GM13977 (cell line): ENCODE data around the gene ARMC2.
"Not testable (repeated sequence)": the region's sequence is repeated elsewhere in the genome, so short reads cannot be mapped to it uniquely, and the experiment has no call there.

ENCODE experiments used
- DNase-seq: peaks from one replicate; pipeline ENCODE4 v3.0.0; 2012; ENCODE audit warnings: low spot score
- in situ Hi-C: fragments of 300-500 bp; cut with MboI; formaldehyde crosslinking; loops from one replicate; pipeline ENCODE4 v1.12.0; 2022; ENCODE audit warnings: low sequenced_read_pairs, low pct_unique_long_range_greater_than_20kb, mixed read lengths, inconsistent platforms; ENCODE audit not compliant: unreplicated experiment
- TF ChIP-seq, protein P1 (sequence below): IDR thresholded peaks from 2 replicates; pipeline ENCODE4 v1.5.1; 2012; ENCODE audit warnings: mild to moderate bottlenecking, control low read depth; ENCODE audit not compliant: insufficient read depth; ENCODE audit errors: extremely low read depth, missing control alignments

The ARMC2 gene

GRCh38 chr6:108809211-108809610, 39.0 kb upstream of the ARMC2 start:
- TF ChIP-seq, protein P1, sequence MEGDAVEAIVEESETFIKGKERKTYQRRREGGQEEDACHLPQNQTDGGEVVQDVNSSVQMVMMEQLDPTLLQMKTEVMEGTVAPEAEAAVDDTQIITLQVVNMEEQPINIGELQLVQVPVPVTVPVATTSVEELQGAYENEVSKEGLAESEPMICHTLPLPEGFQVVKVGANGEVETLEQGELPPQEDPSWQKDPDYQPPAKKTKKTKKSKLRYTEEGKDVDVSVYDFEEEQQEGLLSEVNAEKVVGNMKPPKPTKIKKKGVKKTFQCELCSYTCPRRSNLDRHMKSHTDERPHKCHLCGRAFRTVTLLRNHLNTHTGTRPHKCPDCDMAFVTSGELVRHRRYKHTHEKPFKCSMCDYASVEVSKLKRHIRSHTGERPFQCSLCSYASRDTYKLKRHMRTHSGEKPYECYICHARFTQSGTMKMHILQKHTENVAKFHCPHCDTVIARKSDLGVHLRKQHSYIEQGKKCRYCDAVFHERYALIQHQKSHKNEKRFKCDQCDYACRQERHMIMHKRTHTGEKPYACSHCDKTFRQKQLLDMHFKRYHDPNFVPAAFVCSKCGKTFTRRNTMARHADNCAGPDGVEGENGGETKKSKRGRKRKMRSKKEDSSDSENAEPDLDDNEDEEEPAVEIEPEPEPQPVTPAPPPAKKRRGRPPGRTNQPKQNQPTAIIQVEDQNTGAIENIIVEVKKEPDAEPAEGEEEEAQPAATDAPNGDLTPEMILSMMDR = no peak
- DNase-seq = no peak

GRCh38 chr6:108810057-108810643, 38.1 kb upstream of the ARMC2 start:
- no peak for DNase-seq
- TF ChIP-seq, protein P1 = no peak
- in situ Hi-C loops = no loop called here

More at GRCh38 chr6:108809211-108809610, 39.0 kb upstream of the ARMC2 start:
- in situ Hi-C loops = no loop called here

DNA sequence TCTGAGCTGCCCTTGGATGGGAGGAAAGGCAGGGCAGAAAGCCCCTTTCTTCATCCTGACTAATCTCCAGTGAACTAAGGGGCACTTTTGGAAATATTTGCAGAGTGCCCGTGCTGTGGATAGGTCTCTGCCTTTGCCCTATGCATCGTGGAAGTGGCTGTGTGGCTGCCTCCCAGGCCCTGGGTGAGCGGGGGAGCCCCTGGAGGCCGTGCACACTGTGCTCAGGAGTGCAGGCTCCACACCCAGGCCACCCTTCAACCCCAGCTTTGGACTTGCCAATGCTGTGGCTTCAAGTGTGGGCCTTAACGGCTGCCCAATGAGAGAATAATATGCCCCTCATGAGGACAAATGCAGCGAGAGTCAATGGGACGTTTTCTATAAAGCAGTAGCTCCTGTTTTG, 36.7 kb upstream of the ARMC2 start:
- TF ChIP-seq, protein P1 = no peak
- DNase-seq = no peak
- in situ Hi-C loops = no loop called here

- in situ Hi-C loops, DNase-seq: not testable (repeated sequence)
These were observed 35.0 kb upstream of the ARMC2 start for GRCh38 chr6:108813218-108813617.

- in situ Hi-C loops, DNase-seq: not testable (repeated sequence)
These were observed 30.9 kb upstream of the ARMC2 start for GRCh38 chr6:108817276-108817675.

DNA sequence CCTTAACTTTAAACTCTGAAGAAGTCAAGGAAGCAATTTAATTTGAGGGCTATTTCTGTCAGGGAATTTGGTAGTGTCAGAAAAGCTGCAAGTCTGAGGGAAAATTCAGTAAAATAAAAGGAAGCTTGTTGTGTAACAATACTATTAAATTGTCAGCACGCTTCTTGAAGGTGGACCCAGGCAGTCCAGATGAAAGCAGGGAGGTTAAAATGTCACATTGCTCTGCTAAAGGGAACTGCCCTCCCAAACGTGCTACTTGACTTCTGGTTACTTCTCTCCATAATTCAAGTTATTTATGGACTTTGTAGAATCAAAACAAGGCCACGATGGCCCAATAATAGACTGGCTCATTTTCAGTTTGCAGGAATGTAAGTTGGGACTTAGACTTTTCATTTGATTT, 28.2 kb upstream of the ARMC2 start:
- in situ Hi-C loops = no loop called here
- no peak for DNase-seq
- TF ChIP-seq, protein P1 = no peak

DNA sequence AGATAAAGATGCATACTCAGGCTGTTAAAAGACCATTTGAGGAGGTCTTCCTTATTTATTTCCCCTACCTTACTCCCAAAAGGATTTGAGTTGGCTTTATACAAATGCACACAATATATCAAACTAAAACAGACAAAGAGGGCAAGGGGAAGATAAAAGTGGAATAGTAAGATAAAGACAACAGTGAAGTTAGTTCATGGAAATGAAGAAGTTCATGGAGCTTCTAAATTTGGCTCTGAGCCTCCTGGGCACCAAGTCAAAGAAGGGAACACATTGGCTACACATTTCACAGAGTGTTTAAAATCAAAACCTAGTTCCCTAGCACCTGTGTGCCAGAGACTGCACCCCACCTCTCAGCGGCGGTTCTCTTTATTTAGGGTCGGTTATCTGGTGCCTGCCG, 25.8 kb upstream of the ARMC2 start:
- no peak for DNase-seq
- TF ChIP-seq, protein P1 = no peak
- in situ Hi-C loops = no loop called here

- TF ChIP-seq, protein P1 = no peak
- in situ Hi-C loops = no loop called here
- DNase-seq = no peak
These were observed 22.9 kb upstream of the ARMC2 start for GRCh38 chr6:108825326-108825725.
